Measurements from ENCODE around the gene CALML4.

GRCh38 chr15:68208136-68208535, 3.0 kb upstream of the CALML4 start:
- TF ChIP-seq CTCF (IDR thresholded peaks at IDR 0.05) = no peak
- TF ChIP-seq POLR2AphosphoS5 (IDR thresholded peaks at IDR 0.05) = no peak
- no peak for TF ChIP-seq POLR2A (IDR thresholded peaks at IDR 0.05)
